HFFc6 (cell line): ENCODE data around the gene HYAL2. TPM values are rescaled to one million over a fixed set of nuclear protein-coding genes. Genes with fewer than 3 reads are reported as not detected.

Experiments used
- DNase-seq: peaks from one replicate; pipeline ENCODE4 v3.0.0-alpha.2; 2018
- H3K27ac Mint-ChIP-seq: 2 replicates; pipeline ENCODE4 v1.8.0; 2020; ENCODE audit warnings: mild to moderate bottlenecking, mixed read lengths
- H3K27me3 Mint-ChIP-seq: 2 replicates; pipeline ENCODE4 v1.8.0; 2021; ENCODE audit warnings: mild to moderate bottlenecking, moderate library complexity, mixed read lengths; ENCODE audit not compliant: insufficient read depth
- H3K36me3 Mint-ChIP-seq: 2 replicates; pipeline ENCODE4 v1.8.0; 2021; ENCODE audit warnings: low read depth, mixed read lengths
- H3K4me1 Mint-ChIP-seq: 2 replicates; pipeline ENCODE4 v1.8.0; 2020; ENCODE audit warnings: low read depth, mixed read lengths
- H3K4me3 Mint-ChIP-seq: 2 replicates; pipeline ENCODE4 v1.8.0; 2020; ENCODE audit warnings: mild to moderate bottlenecking, moderate library complexity, mixed read lengths
- H3K9me3 Mint-ChIP-seq: 2 replicates; pipeline ENCODE4 v1.8.0; 2020; ENCODE audit warnings: mild to moderate bottlenecking, mixed read lengths
- CTCF ChIP-seq: fragments of 200-600 bp; sonication (generic); IDR thresholded peaks from 2 replicates; pipeline ENCODE4 v1.5.0; 2021; ENCODE audit warnings: antibody characterized with exemption, mild to moderate bottlenecking
- total RNA-seq, 6 experiments: library from RNA; stranded (reverse); fragmentation: NEBNext Ultra II Directional; extraction: Animal tissue kit (Norgen Biotek cat#: 25700); gene quantifications; 2 replicates in 1 of 6; 3 replicates in 5 of 6; pipeline ENCODE4 v1.2.3, GENCODE V29; 2021

HYAL2 gene
- total RNA-seq, 6 experiments from 2014 or later: 39.4 to 54.9 (median 47.6) TPM

- no peaks in the 10 kb centered on the region for H3K9me3 Mint-ChIP-seq
- peaks cover 23% of the 10 kb centered on the region for H3K4me1 Mint-ChIP-seq
- no peaks in the 10 kb centered on the region for H3K36me3 Mint-ChIP-seq
- peak overlapping the region; percentile 94 for H3K4me3 Mint-ChIP-seq
- peak overlapping the region; percentile 92 for H3K27ac Mint-ChIP-seq
- no peaks in the 10 kb centered on the region; the same call in 1 of the 2 replicates for H3K27me3 Mint-ChIP-seq
- TF ChIP-seq CTCF: no peak
- peak; percentile 28 for DNase-seq
These were observed 22.4 kb downstream of the HYAL2 start for GRCh38 chr3:50299929-50300680.

- Mint-ChIP-seq H3K27me3 (no peaks in the 10 kb centered on the region; the same call in 1 of the 2 replicates), H3K27ac (peak overlapping the region; percentile 92), H3K36me3 (no peaks in the 10 kb centered on the region), H3K9me3 (no peaks in the 10 kb centered on the region), H3K4me3 (peak overlapping the region; percentile 94), H3K4me1 (peaks cover 20% of the 10 kb centered on the region)
- no peak for DNase-seq
- TF ChIP-seq CTCF: no peak
These were observed 23.0 kb downstream of the HYAL2 start for GRCh38 chr3:50299638-50299928.

- H3K27ac Mint-ChIP-seq: peak within 1 kb of the TSS; percentile 92
- peak; percentile 99 for DNase-seq
- no peaks in the 10 kb centered on the region for H3K9me3 Mint-ChIP-seq
- H3K27me3 Mint-ChIP-seq: no peaks in the 10 kb centered on the region; the same call in 1 of the 2 replicates
- H3K36me3 Mint-ChIP-seq: no peaks in the 10 kb centered on the region
- H3K4me3 Mint-ChIP-seq: peak within 1 kb of the TSS; percentile 94
- peaks cover 17% of the 10 kb centered on the region for H3K4me1 Mint-ChIP-seq
- TF ChIP-seq CTCF: peak; percentile 62
These were observed 23.5 kb downstream of the HYAL2 start, which contains the start of the genes HYAL3 and NAA80 for GRCh38 chr3:50298836-50299637. HYAL3 (minus strand) TSS chr3:50299405; CDS start chr3:50295602, 3,803 bp downstream. NAA80 (minus strand) TSS chr3:50299405; CDS start chr3:50297463, 1,942 bp downstream.

- TF ChIP-seq CTCF: peak; percentile 61
- H3K27me3 Mint-ChIP-seq: no peaks in the 10 kb centered on the region; the same call in 1 of the 2 replicates
- DNase-seq: no peak
- H3K27ac Mint-ChIP-seq: peak overlapping the region; percentile 29
- no peaks in the 10 kb centered on the region for H3K9me3 Mint-ChIP-seq
- peaks cover 21% of the 10 kb centered on the region for H3K4me1 Mint-ChIP-seq
- peak overlapping the region; percentile 94 for H3K4me3 Mint-ChIP-seq
- H3K36me3 Mint-ChIP-seq: no peaks in the 10 kb centered on the region
These were observed 24.4 kb downstream of the HYAL2 start for GRCh38 chr3:50297896-50298725.

DNA sequence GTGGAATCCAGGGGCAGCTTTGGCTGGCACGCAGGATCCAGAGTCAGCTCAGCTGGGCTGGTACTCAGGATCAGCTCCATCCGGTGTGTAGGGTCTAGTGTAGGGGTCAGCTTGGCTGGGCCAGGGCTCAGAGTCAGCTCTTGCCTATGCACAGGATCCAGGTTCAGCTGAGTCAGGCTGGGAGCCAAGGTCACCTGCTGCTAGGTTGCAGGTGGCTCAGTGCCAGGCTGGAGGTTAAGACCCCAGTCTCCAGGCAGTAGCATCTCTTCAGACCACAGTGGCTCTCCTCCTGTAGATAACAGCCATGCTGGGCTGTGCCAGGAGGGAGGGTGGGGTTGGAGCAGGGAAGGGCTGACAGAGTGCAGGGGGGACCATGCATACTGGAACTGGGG is 25.2 kb downstream of the HYAL2 start:
- TF ChIP-seq CTCF: no peak
- Mint-ChIP-seq H3K27ac (no peak overlapping the region), H3K36me3 (no peaks in the 10 kb centered on the region), H3K9me3 (no peaks in the 10 kb centered on the region), H3K4me3 (no peak overlapping the region), H3K4me1 (peaks cover 28% of the 10 kb centered on the region), H3K27me3 (peaks cover 1% of the 10 kb centered on the region; the same call in 1 of the 2 replicates)
- no peak for DNase-seq
